ENCODE measurements around the gene LGR6.
A peak's percentile ranks its signal among the peaks of the same experiment; 100 is the strongest.
"Not testable (repeated sequence)": the region's sequence is repeated elsewhere in the genome, so short reads cannot be mapped to it uniquely, and the experiment has no call there.

LGR6 gene

GRCh38 chr1:202181586-202181985 is 12.0 kb upstream of the LGR6 start:
- no peak for DNase-seq

GRCh38 chr1:202182040-202182877 is 11.3 kb upstream of the LGR6 start:
- DNase-seq, result no peak

GRCh38 chr1:202184750-202185460 is 8.7 kb upstream of the LGR6 start:
- peak; percentile 74 for DNase-seq

GRCh38 chr1:202186327-202186726 is 7.3 kb upstream of the LGR6 start:
- no peak for DNase-seq

GRCh38 chr1:202187041-202187671 is 6.4 kb upstream of the LGR6 start:
- no peak for DNase-seq

- DNase-seq, result no peak
Measured at GRCh38 chr1:202187697-202188407, 5.7 kb upstream of the LGR6 start.

- peak; percentile 82 for DNase-seq
Measured at GRCh38 chr1:202189001-202189790, 4.4 kb upstream of the LGR6 start.

GRCh38 chr1:202189918-202190715 is 3.5 kb upstream of the LGR6 start:
- DNase-seq, result no peak

- not testable (repeated sequence) for DNase-seq
Measured at GRCh38 chr1:202191391-202191790, 2.2 kb upstream of the LGR6 start.

- DNase-seq, result peak; percentile 60
Measured at GRCh38 chr1:202192770-202193613, 607 bp upstream of the LGR6 start.

- DNase-seq, result no peak
Measured at GRCh38 chr1:202194328-202194648, 689 bp downstream of the LGR6 start.

GRCh38 chr1:202197653-202198365 is 4.2 kb downstream of the LGR6 start:
- DNase-seq, result no peak

- DNase-seq, result no peak
Measured at GRCh38 chr1:202198366-202198724, 4.7 kb downstream of the LGR6 start.

GRCh38 chr1:202199040-202199889 is 5.7 kb downstream of the LGR6 start:
- no peak for DNase-seq

GRCh38 chr1:202200112-202200548 is 6.5 kb downstream of the LGR6 start:
- DNase-seq, result no peak

- DNase-seq, result no peak
Measured at GRCh38 chr1:202200669-202201068, 7.1 kb downstream of the LGR6 start.

- DNase-seq, result no peak
Measured at GRCh38 chr1:202201266-202201665, 7.7 kb downstream of the LGR6 start.

- DNase-seq, result no peak
Measured at GRCh38 chr1:202201971-202202370, 8.4 kb downstream of the LGR6 start.

All from stimulated activated CD4-positive, alpha-beta T cell treated with anti-CD3 and anti-CD28 coated beads, Interleukin-4, amount 100 ng/mL, for 1 hour (primary cell).